Fibroblast of pulmonary artery (primary cell): Measurements from ENCODE around the gene AGRN.

ENCODE experiments used
- DNase-seq: peaks from one replicate; pipeline ENCODE4 v3.0.0-alpha.2; 2010; ENCODE audit warnings: low read depth
- H3K4me3 ChIP-seq: replicated peaks from 2 replicates; pipeline ENCODE4 v1.5.1; 2011; ENCODE audit warnings: low read depth, mild to moderate bottlenecking, control low read depth, low read length, moderate library complexity
- CTCF ChIP-seq: IDR thresholded peaks from 2 replicates; pipeline ENCODE4 v1.5.1; 2011; ENCODE audit warnings: mild to moderate bottlenecking, control low read depth, low read length, inconsistent platforms; ENCODE audit errors: missing control alignments

Gene AGRN

GRCh38 chr1:1049318-1050165 is 29.6 kb downstream of the AGRN start:
- no peak for DNase-seq
- no peak overlapping the region for H3K4me3 ChIP-seq
- no peak for TF ChIP-seq CTCF

GRCh38 chr1:1050577-1051052 is 30.7 kb downstream of the AGRN start:
- no peak overlapping the region for H3K4me3 ChIP-seq
- no peak for TF ChIP-seq CTCF
- no peak for DNase-seq

GRCh38 chr1:1051127-1051810 is 31.3 kb downstream of the AGRN start:
- no peak for TF ChIP-seq CTCF
- DNase-seq, result no peak
- no peak overlapping the region for H3K4me3 ChIP-seq

DNA sequence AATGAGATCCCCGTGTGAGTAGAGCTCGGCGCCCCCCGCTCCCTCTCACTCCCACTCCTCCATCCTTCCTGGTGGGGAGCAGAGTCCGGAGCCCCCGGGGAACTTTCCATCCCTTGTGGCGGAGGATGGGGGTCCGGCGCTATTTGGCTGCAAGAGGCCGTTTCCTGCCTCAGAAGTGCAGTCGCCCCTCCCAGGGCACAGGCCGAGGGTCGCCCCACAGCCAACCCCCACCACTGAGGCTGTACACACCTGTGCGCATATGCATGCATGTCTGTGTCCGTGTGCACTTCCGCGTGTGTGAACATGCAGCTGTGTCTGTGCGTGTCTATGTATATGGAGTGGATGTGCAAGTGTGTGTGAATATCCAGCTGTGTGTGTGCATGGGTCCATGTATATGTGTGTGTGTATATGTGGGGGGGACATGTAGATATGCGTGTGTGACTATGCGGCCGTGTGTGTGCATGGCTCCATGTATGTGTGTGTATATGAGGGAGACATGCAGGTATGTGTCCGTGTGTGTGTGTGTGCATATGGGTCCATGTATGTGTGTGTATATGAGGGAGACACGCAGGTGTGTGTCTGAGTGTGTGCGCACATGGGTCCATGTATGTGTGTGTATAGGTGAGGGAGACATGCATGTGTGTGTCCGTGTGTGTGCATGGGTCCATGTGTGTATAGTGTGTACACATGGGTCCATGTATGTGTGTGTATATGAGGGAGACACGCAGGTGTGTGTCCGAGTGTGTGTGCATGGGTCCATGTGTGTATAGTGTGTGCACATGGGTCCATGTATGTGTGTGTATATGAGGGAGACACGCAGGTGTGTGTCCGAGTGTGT is 32.3 kb downstream of the AGRN start:
- DNase-seq, result no peak
- no peak overlapping the region for H3K4me3 ChIP-seq
- no peak for TF ChIP-seq CTCF

DNA sequence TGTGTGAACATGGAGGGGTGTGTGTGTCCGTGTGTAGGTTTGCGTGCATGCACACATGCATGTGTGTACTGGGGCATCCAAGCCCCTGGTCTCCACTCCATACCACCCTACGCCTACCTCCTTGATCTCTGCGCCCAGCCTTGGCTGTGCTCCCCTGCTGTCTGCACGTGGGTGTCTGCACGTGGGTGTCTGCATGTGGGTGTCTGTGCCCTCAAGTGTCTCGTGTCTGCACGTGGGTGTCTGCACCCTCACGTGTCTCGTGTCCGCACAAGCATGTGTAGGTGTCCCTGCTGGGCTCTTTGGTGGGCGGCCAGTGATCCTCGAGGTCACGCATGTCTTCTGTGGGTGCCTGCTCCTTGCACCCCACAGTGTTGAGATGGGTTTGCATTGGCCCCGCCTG is 33.1 kb downstream of the AGRN start:
- no peak overlapping the region for H3K4me3 ChIP-seq
- TF ChIP-seq CTCF, result no peak
- no peak for DNase-seq

DNA sequence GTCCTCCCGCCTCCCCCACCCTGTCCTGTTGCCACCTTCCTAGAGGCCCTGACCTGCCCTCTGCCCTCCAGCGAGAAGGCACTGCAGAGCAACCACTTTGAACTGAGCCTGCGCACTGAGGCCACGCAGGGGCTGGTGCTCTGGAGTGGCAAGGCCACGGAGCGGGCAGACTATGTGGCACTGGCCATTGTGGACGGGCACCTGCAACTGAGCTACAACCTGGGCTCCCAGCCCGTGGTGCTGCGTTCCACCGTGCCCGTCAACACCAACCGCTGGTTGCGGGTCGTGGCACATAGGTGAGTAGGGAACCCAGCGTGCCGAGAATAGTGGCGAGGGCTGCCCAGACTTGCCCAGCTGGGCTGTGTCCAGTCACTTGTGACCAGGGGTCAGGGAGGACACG is 33.8 kb downstream of the AGRN start:
- no peak for TF ChIP-seq CTCF
- no peak for DNase-seq
- H3K4me3 ChIP-seq, result no peak overlapping the region
